ENCODE data around the gene TXNDC11. TPM values are rescaled to one million over a fixed set of nuclear protein-coding genes. Genes with fewer than 3 reads are reported as not detected.

Gene TXNDC11
- total RNA-seq, 4 donors from 2014 or later = 45.7 to 67.2 (median 51.4) TPM

- no peak overlapping the region for H3K4me3 ChIP-seq
- no peaks in the 10 kb centered on the region for H3K9me3 ChIP-seq
- no peak for TF ChIP-seq EP300 (IDR thresholded peaks at IDR 0.05)
- no peak for TF ChIP-seq CTCF (IDR thresholded peaks at IDR 0.05)
- no peak for TF ChIP-seq POLR2A (IDR thresholded peaks at IDR 0.05)
- H3K4me1 ChIP-seq = peaks cover 0 to 70% (median 39%) of the 10 kb centered on the region in 4 donors
- no peak for DNase-seq (ENCODE audit: low spot score in 2 of 2)
- H3K36me3 ChIP-seq = peaks cover 0 to 55% (median 13%) of the 10 kb centered on the region in 3 donors
- no peaks in the 10 kb centered on the region for H3K27me3 ChIP-seq
- WGBS, 2 donors = 72 to 81% methylated on average over 12 of the region's 12 CpGs
- peak overlapping the region in 1 of 4 donors; percentile 4 for H3K27ac ChIP-seq
Measured at GRCh38 chr16:11681976-11682654, 60.5 kb downstream of the TXNDC11 start.

- no peak for DNase-seq (ENCODE audit: low spot score in 2 of 2)
- TF ChIP-seq CTCF (IDR thresholded peaks at IDR 0.05) = no peak
- TF ChIP-seq EP300 (IDR thresholded peaks at IDR 0.05) = no peak
- no peak for TF ChIP-seq POLR2A (IDR thresholded peaks at IDR 0.05)
- Histone ChIP-seq H3K36me3 (peaks cover 0 to 55% (median 13%) of the 10 kb centered on the region in 3 donors), H3K9me3 (no peaks in the 10 kb centered on the region), H3K27ac (no peak overlapping the region), H3K4me3 (no peak overlapping the region), H3K4me1 (peaks cover 0 to 70% (median 41%) of the 10 kb centered on the region in 4 donors), H3K27me3 (no peaks in the 10 kb centered on the region)
- WGBS, 2 donors = 53 to 68% methylated on average over 2 of the region's 2 CpGs
Measured at GRCh38 chr16:11681556-11681955, 61.1 kb downstream of the TXNDC11 start.

GRCh38 chr16:11679941-11680911 lies 62.4 kb downstream of the TXNDC11 start:
- no peak for DNase-seq (ENCODE audit: low spot score in 2 of 2)
- Histone ChIP-seq H3K4me3 (no peak overlapping the region), H3K36me3 (peaks cover 0 to 56% (median 13%) of the 10 kb centered on the region in 3 donors), H3K27me3 (no peaks in the 10 kb centered on the region), H3K9me3 (no peaks in the 10 kb centered on the region), H3K27ac (peak overlapping the region in 1 of 4 donors; percentile 58), H3K4me1 (peaks cover 0 to 68% (median 43%) of the 10 kb centered on the region in 4 donors)
- TF ChIP-seq POLR2A (IDR thresholded peaks at IDR 0.05) (no peak), CTCF (IDR thresholded peaks at IDR 0.05) (no peak), EP300 (IDR thresholded peaks at IDR 0.05) (no peak)
- 84 to 89% methylated on average over 12 of the region's 12 CpGs for WGBS, 2 donors

GRCh38 chr16:11679250-11679649 lies 63.4 kb downstream of the TXNDC11 start:
- H3K4me1 ChIP-seq = peaks cover 0 to 76% (median 46%) of the 10 kb centered on the region in 4 donors
- TF ChIP-seq EP300 (IDR thresholded peaks at IDR 0.05) (no peak), CTCF (IDR thresholded peaks at IDR 0.05) (no peak), POLR2A (IDR thresholded peaks at IDR 0.05) (no peak)
- H3K9me3 ChIP-seq = no peaks in the 10 kb centered on the region
- no peak overlapping the region for H3K4me3 ChIP-seq
- no peaks in the 10 kb centered on the region for H3K27me3 ChIP-seq
- peak overlapping the region in 2 of 4 donors; percentile 75 to 76 for H3K27ac ChIP-seq
- no peak for DNase-seq (ENCODE audit: low spot score in 2 of 2)
- WGBS, 2 donors = 70 to 74% methylated on average over 9 to 11 of the region's 13 CpGs
- H3K36me3 ChIP-seq = peaks cover 0 to 46% (median 13%) of the 10 kb centered on the region in 3 donors
